Keratinocyte (primary cell): ENCODE data around the gene DNMT3A. TPM values are rescaled to one million over a fixed set of nuclear protein-coding genes. Genes with fewer than 3 reads are reported as not detected.

ENCODE experiments used
- DNase-seq: peaks from one replicate; pipeline ENCODE4 v3.0.0-alpha.2; 2011; ENCODE audit warnings: low read depth, missing footprints, low spot score
- FAIRE-seq: peaks from 2 replicates; lab custom pipeline; 2011; peaks lifted over from hg19 to GRCh38; lab: Jason Lieb, UNC
- H2AFZ ChIP-seq: 2 replicates; pipeline ENCODE4 v1.6.0; 2012; ENCODE audit warnings: low read length, control low read depth, inconsistent platforms; ENCODE audit not compliant: control insufficient read depth
- H3K27ac ChIP-seq: 2 replicates; pipeline ENCODE4 v1.5.1; 2011; ENCODE audit warnings: low read length; ENCODE audit not compliant: control insufficient read depth, insufficient read depth
- H3K27me3 ChIP-seq: 3 replicates; pipeline ENCODE4 v1.6.0; 2011; ENCODE audit warnings: low read length; ENCODE audit not compliant: control insufficient read depth, insufficient read depth; ENCODE audit errors: extremely low read depth
- H3K36me3 ChIP-seq, 2 experiments: 2 replicates in 1 of 2; 3 replicates in 1 of 2; pipeline ENCODE4 v1.5.1; 2011; ENCODE audit warnings: low read length in 2 of 2, mild to moderate bottlenecking in 1 of 2; ENCODE audit not compliant: control insufficient read depth in 2 of 2, insufficient read depth in 2 of 2; ENCODE audit errors: extremely low read depth in 1 of 2
- H3K4me1 ChIP-seq: 3 replicates; pipeline ENCODE4 v1.5.1; 2011; ENCODE audit warnings: low read length; ENCODE audit not compliant: control insufficient read depth, insufficient read depth; ENCODE audit errors: extremely low read depth
- H3K4me2 ChIP-seq: 3 replicates; pipeline ENCODE4 v1.6.0; 2011; ENCODE audit warnings: low read depth, low read length; ENCODE audit not compliant: control insufficient read depth, insufficient read depth; ENCODE audit errors: extremely low read depth
- H3K4me3 ChIP-seq, 3 experiments: fragments of 200-600 bp in 1 of 3; sonication (generic) in 1 of 3; 2 replicates in 2 of 3; 3 replicates in 1 of 3; pipeline ENCODE4 v1.5.1; 2011 to 2016; ENCODE audit warnings: low read length in 3 of 3, mild to moderate bottlenecking in 3 of 3, control low read depth in 2 of 3, inconsistent platforms in 1 of 3, low read depth in 1 of 3, mixed read lengths in 1 of 3, mixed run types in 1 of 3, moderate library complexity in 1 of 3; ENCODE audit not compliant: control insufficient read depth in 2 of 3, insufficient read depth in 2 of 3; ENCODE audit errors: extremely low read depth in 1 of 3
- H3K79me2 ChIP-seq: 2 replicates; pipeline ENCODE4 v1.6.0; 2012; ENCODE audit warnings: low read length; ENCODE audit not compliant: control insufficient read depth, insufficient read depth
- H3K9ac ChIP-seq: 3 replicates; pipeline ENCODE4 v1.6.0; 2011; ENCODE audit warnings: low read length; ENCODE audit not compliant: control insufficient read depth, insufficient read depth; ENCODE audit errors: extremely low read depth
- H3K9me1 ChIP-seq: 3 replicates; pipeline ENCODE4 v1.6.0; 2011; ENCODE audit warnings: low read length; ENCODE audit not compliant: control insufficient read depth, insufficient read depth; ENCODE audit errors: extremely low read depth
- H3K9me3 ChIP-seq: 2 replicates; pipeline ENCODE4 v1.5.1; 2012; ENCODE audit warnings: low read depth, low read length; ENCODE audit not compliant: control insufficient read depth
- H4K20me1 ChIP-seq: 3 replicates; pipeline ENCODE4 v1.6.0; 2011; ENCODE audit warnings: low read length; ENCODE audit not compliant: control insufficient read depth, insufficient read depth; ENCODE audit errors: extremely low read depth
- CTCF ChIP-seq, 3 experiments: IDR thresholded peaks in 1 of 3; conservative IDR thresholded peaks in 1 of 3; optimal IDR thresholded peaks in 1 of 3; 2 replicates in 2 of 3; 3 replicates in 1 of 3; pipeline versions ENCODE3 to v1.5.1; 2011; ENCODE audit warnings: low read length in 3 of 3, mild to moderate bottlenecking in 3 of 3, moderate library complexity in 2 of 3, control low read depth in 1 of 3, inconsistent platforms in 1 of 3; ENCODE audit not compliant: insufficient read depth in 2 of 3; ENCODE audit errors: extremely low read depth in 1 of 3
- EZH2 ChIP-seq: IDR thresholded peaks from one replicate; pipeline ENCODE4 v1.6.1; 2012; ENCODE audit warnings: inconsistent platforms, mild to moderate bottlenecking, low read length, moderate library complexity
- dilution Hi-C: fragments of 300-500 bp; cut with MboI; formaldehyde crosslinking; loops from one replicate; pipeline ENCODE4 v1.7.0; 2020; ENCODE audit warnings: low sequenced_read_pairs; ENCODE audit not compliant: extremely low pct_ligation_motif_present
- polyA plus RNA-seq, 5 experiments: library from polyadenylated mRNA; depleted of rRNA in 3 of 5; stranded (reverse) in 3 of 5; stranded (forward) in 1 of 5; unstranded in 1 of 5; fragments of >200 nt; gene quantifications; 1 replicate in 1 of 5; 2 replicates in 3 of 5; 3 replicates in 1 of 5; pipeline versions ENCODE4 v1.2.1 to v1.2.3, GENCODE V29; 2011 to 2012; ENCODE audit warnings: missing spikeins in 2 of 5, low read depth in 1 of 5, low replicate concordance in 1 of 5

The DNMT3A gene
- polyA plus RNA-seq, 1 donor (not counting 4 experiments of a cell fraction or from before 2014, with no cell fraction given): 1.5 TPM

GRCh38 chr2:25377822-25378421 is 36.2 kb upstream of the DNMT3A start:
- peaks cover 5% of the 10 kb centered on the region for H3K9me3 ChIP-seq
- FAIRE-seq: no peak
- TF ChIP-seq CTCF (optimal IDR thresholded peaks at IDR 0.05 in 1 of 3, IDR thresholded peaks at IDR 0.05 in 1 of 3, conservative IDR thresholded peaks at IDR 0.05 in 1 of 3; ENCODE audit: extremely low read depth in 1 of 3, insufficient read depth in 2 of 3, low read length in 3 of 3) (no peak), EZH2 (no peak)
- no peaks in the 10 kb centered on the region for H3K79me2 ChIP-seq
- H3K27me3 ChIP-seq: no peaks in the 10 kb centered on the region
- peaks cover 36% of the 10 kb centered on the region for H3K4me1 ChIP-seq
- H4K20me1 ChIP-seq: no peaks in the 10 kb centered on the region
- H3K36me3 ChIP-seq: no peaks in the 10 kb centered on the region
- H3K27ac ChIP-seq: peak overlapping the region; percentile 91
- peak overlapping the region; percentile 74 for H3K9ac ChIP-seq
- no peak for DNase-seq
- peak overlapping the region in 2 of 3 experiments; percentile 36 to 50 for H3K4me3 ChIP-seq
- no peaks in the 10 kb centered on the region for H3K9me1 ChIP-seq
- peak overlapping the region; percentile 71 for H3K4me2 ChIP-seq
- dilution Hi-C loops: no loop called here
- H2AFZ ChIP-seq: peak overlapping the region; percentile 57

- Histone ChIP-seq H3K4me2 (peak overlapping the region; percentile 71), H4K20me1 (no peaks in the 10 kb centered on the region), H3K27ac (peak overlapping the region; percentile 91), H3K79me2 (no peaks in the 10 kb centered on the region), H2AFZ (peak overlapping the region; percentile 57), H3K9me3 (peaks cover 5% of the 10 kb centered on the region), H3K9me1 (no peaks in the 10 kb centered on the region), H3K4me1 (peaks cover 37% of the 10 kb centered on the region), H3K9ac (peak overlapping the region; percentile 74), H3K27me3 (no peaks in the 10 kb centered on the region), H3K36me3 (no peaks in the 10 kb centered on the region), H3K4me3 (peak overlapping the region in 1 of 3 experiments; percentile 50)
- dilution Hi-C loops: no loop called here
- peak; percentile 99 for DNase-seq
- TF ChIP-seq CTCF (optimal IDR thresholded peaks at IDR 0.05 in 1 of 3, IDR thresholded peaks at IDR 0.05 in 1 of 3, conservative IDR thresholded peaks at IDR 0.05 in 1 of 3; ENCODE audit: extremely low read depth in 1 of 3, insufficient read depth in 2 of 3, low read length in 3 of 3) (peak in 2 of 3 experiments; percentile 65 to 77), EZH2 (no peak)
- FAIRE-seq: peak; percentile 99
These were observed 35.3 kb upstream of the DNMT3A start for GRCh38 chr2:25376750-25377621.
